HepG2 (cell line): ENCODE data around the gene FAM3D. TPM values are rescaled to one million over a fixed set of nuclear protein-coding genes. Genes with fewer than 3 reads are reported as not detected.

Experiments used
- ARHGAP35 ChIP-seq: sonication (generic); formaldehyde crosslinking; IDR thresholded peaks from 2 replicates; pipeline ENCODE4 v1.9.0; 2022; ENCODE audit warnings: mild to moderate bottlenecking, inconsistent platforms, moderate library complexity, missing genetic modification reagents, borderline replicate concordance
- E2F2 ChIP-seq: sonication (generic); formaldehyde crosslinking; IDR thresholded peaks from 2 replicates; pipeline ENCODE4 v1.4.0; 2020; ENCODE audit warnings: missing genetic modification reagents, borderline replicate concordance
- GATAD2A ChIP-seq: IDR thresholded peaks from 2 replicates; pipeline ENCODE4 v1.6.1; 2016
- GPN1 ChIP-seq: sonication (generic); formaldehyde crosslinking; IDR thresholded peaks from 2 replicates; pipeline ENCODE4 v1.5.1; 2020; ENCODE audit warnings: missing genetic modification reagents, borderline replicate concordance
- HOXA5 ChIP-seq: sonication (generic); formaldehyde crosslinking; IDR thresholded peaks from 2 replicates; pipeline ENCODE4 v1.4.0; 2020; ENCODE audit warnings: missing genetic modification reagents
- MAF1 ChIP-seq: sonication (generic); formaldehyde crosslinking; IDR thresholded peaks from 2 replicates; pipeline ENCODE4 v1.5.0; 2020; ENCODE audit warnings: missing genetic modification reagents, borderline replicate concordance
- MLXIP ChIP-seq: sonication (generic); formaldehyde crosslinking; IDR thresholded peaks from 2 replicates; pipeline ENCODE4 v1.9.0; 2021; ENCODE audit warnings: missing genetic modification reagents, borderline replicate concordance
- MZF1 ChIP-seq: sonication (generic); formaldehyde crosslinking; IDR thresholded peaks from 2 replicates; pipeline ENCODE4 v1.8.1; 2023; ENCODE audit warnings: mild to moderate bottlenecking, missing genetic modification reagents, borderline replicate concordance
- NONO ChIP-seq, 2 experiments: fragments of 450-650 bp in 1 of 2; sonication (generic) in 1 of 2; formaldehyde crosslinking in 1 of 2; IDR thresholded peaks in 1 of 2; conservative IDR thresholded peaks in 1 of 2; 2 replicates each; pipeline versions ENCODE4 v1.6.1 to v1.8.0; 2017 to 2022; ENCODE audit warnings: mild to moderate bottlenecking in 1 of 2, missing genetic modification reagents in 1 of 2, moderate library complexity in 1 of 2
- NR0B2 ChIP-seq: sonication (generic); formaldehyde crosslinking; IDR thresholded peaks from 2 replicates; pipeline ENCODE4 v1.4.0; 2020; ENCODE audit warnings: mild to moderate bottlenecking, missing genetic modification reagents
- PRDM4 ChIP-seq: sonication (generic); formaldehyde crosslinking; IDR thresholded peaks from 2 replicates; pipeline ENCODE4 v1.9.0; 2021; ENCODE audit warnings: missing genetic modification reagents, borderline replicate concordance
- PREB ChIP-seq: sonication (generic); formaldehyde crosslinking; IDR thresholded peaks from 2 replicates; pipeline ENCODE4 v1.4.0; 2020; ENCODE audit warnings: missing genetic modification reagents
- SP140L ChIP-seq: sonication (generic); formaldehyde crosslinking; IDR thresholded peaks from 2 replicates; pipeline ENCODE4 v1.4.0; 2020; ENCODE audit warnings: missing genetic modification reagents, borderline replicate concordance
- TBP ChIP-seq: sonication (generic); formaldehyde crosslinking; IDR thresholded peaks from 2 replicates; pipeline ENCODE4 v1.5.0; 2020; ENCODE audit warnings: missing genetic modification reagents
- ZFP36 ChIP-seq: fragments of 150-350 bp; IDR thresholded peaks from 2 replicates; pipeline ENCODE4 v1.6.1; 2018; ENCODE audit warnings: borderline replicate concordance, low read length, low read depth; ENCODE audit not compliant: partially characterized antibody
- ZFX ChIP-seq: sonication (generic); formaldehyde crosslinking; IDR thresholded peaks from 2 replicates; pipeline ENCODE4 v1.4.0; 2020; ENCODE audit warnings: mild to moderate bottlenecking, low read depth, missing genetic modification reagents, moderate library complexity
- ZNF263 ChIP-seq: sonication (generic); formaldehyde crosslinking; IDR thresholded peaks from 2 replicates; pipeline ENCODE4 v1.4.0; 2020; ENCODE audit warnings: missing genetic modification reagents
- ZNF496 ChIP-seq: sonication (generic); formaldehyde crosslinking; IDR thresholded peaks from 2 replicates; pipeline ENCODE4 v1.8.1; 2023; ENCODE audit warnings: mild to moderate bottlenecking, moderate library complexity, missing genetic modification reagents; ENCODE audit not compliant: insufficient replicate concordance
- ZNF678 ChIP-seq: sonication (generic); formaldehyde crosslinking; IDR thresholded peaks from 2 replicates; pipeline ENCODE4 v1.4.0; 2020; ENCODE audit warnings: mild to moderate bottlenecking, missing genetic modification reagents
- ZNF841 ChIP-seq: sonication (generic); formaldehyde crosslinking; IDR thresholded peaks from 2 replicates; pipeline ENCODE4 v1.8.1; 2023; ENCODE audit warnings: missing genetic modification reagents, borderline replicate concordance
- polyA plus RNA-seq, 8 experiments: library from polyadenylated mRNA; depleted of rRNA in 3 of 8; stranded (reverse) in 7 of 8; unstranded in 1 of 8; fragments of >200 nt; fragmentation: Illumina TruSeq in 4 of 8; extraction: Trizol in 4 of 8; gene quantifications; 2 replicates each; pipeline versions ENCODE4 v1.2.1 to v1.2.3, GENCODE V29; 2011 to 2016; ENCODE audit warnings: low read depth in 4 of 8, missing spikeins in 1 of 8, mixed read lengths in 1 of 8; ENCODE audit not compliant: insufficient read depth in 1 of 8
- total RNA-seq, 5 experiments: library from RNA; depleted of rRNA; stranded (reverse); fragments of >200 nt; fragmentation: Illumina TruSeq; extraction: Trizol; gene quantifications; 2 replicates each; pipeline ENCODE4 v1.2.3, GENCODE V29; 2016; ENCODE audit warnings: low read depth in 1 of 5

Gene FAM3D
- total and polyA plus RNA-seq, 2 of the 13 experiments (the other 11 are each of a cell fraction or from before 2014, with no cell fraction given): not detected

GRCh38 chr3:58585005-58585786, 81.4 kb downstream of the FAM3D start (continued):
- no peak for TF ChIP-seq ZFP36
- no peak for TF ChIP-seq GATAD2A (CRISPR knock-in tag)
- TF ChIP-seq MLXIP (CRISPR knock-in tag): no peak
- no peak for TF ChIP-seq MZF1 (CRISPR knock-in tag)
- TF ChIP-seq HOXA5 (CRISPR knock-in tag): 0 out of 2 replicates have a peak, but pooled peaks have one; percentile 55
- TF ChIP-seq ZNF263: 0 out of 2 replicates have a peak, but pooled peaks have one; percentile 33
- TF ChIP-seq ZNF678 (CRISPR knock-in tag): no peak
- no peak for TF ChIP-seq SP140L (CRISPR knock-in tag)
- no peak for TF ChIP-seq ZNF496
- no peak for TF ChIP-seq NONO (IDR thresholded peaks at IDR 0.05)
- no peak for TF ChIP-seq NONO (CRISPR knock-in tag; conservative IDR thresholded peaks at IDR 0.05)
- TF ChIP-seq PRDM4 (CRISPR knock-in tag): no peak
- no peak for TF ChIP-seq NR0B2
- TF ChIP-seq GPN1 (CRISPR knock-in tag): no peak
- no peak for TF ChIP-seq TBP
- TF ChIP-seq ZNF841 (CRISPR knock-in tag): no peak
- no peak for TF ChIP-seq E2F2
- no peak for TF ChIP-seq MAF1 (CRISPR knock-in tag)
- no peak for TF ChIP-seq PREB
- 0 out of 2 replicates have a peak, but pooled peaks have one; percentile 45 for TF ChIP-seq ARHGAP35 (CRISPR knock-in tag)
- TF ChIP-seq ZFX (CRISPR knock-in tag): 0 out of 2 replicates have a peak, but pooled peaks have one; percentile 25
